HG03175 (cell line): ENCODE data around the gene DPYD.

Experiments used
- ATAC-seq: cut with Tn5 transposase; IDR thresholded peaks from one replicate; pipeline ENCODE4 v1.9.1; 2021; ENCODE audit warnings: mild to moderate bottlenecking, moderate library complexity; ENCODE audit not compliant: unreplicated experiment

The DPYD gene

GRCh38 chr1:97114842-97115241, 806.0 kb downstream of the DPYD start:
- no peak for ATAC-seq

DNA sequence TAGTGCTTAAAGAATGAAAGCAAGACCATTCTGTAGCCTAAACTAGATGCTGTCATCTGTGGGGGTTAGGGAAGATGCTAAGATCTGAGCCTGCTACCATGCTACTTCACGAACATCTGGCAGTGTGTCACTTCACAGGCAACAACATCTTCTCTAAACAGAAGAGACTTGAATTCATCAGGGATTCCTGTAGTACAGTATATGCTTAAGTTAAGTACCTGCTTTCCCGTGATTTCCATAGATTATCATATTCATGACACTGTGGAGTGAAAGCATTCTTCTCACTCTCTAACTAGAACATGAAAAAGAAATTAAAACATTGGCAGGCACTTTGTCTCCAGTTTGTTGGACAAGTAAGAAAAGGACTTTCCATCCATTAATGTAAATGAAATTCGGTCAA, 808.4 kb downstream of the DPYD start:
- ATAC-seq = no peak

- ATAC-seq = no peak
These were observed 812.7 kb downstream of the DPYD start for GRCh38 chr1:97108179-97108578.

DNA sequence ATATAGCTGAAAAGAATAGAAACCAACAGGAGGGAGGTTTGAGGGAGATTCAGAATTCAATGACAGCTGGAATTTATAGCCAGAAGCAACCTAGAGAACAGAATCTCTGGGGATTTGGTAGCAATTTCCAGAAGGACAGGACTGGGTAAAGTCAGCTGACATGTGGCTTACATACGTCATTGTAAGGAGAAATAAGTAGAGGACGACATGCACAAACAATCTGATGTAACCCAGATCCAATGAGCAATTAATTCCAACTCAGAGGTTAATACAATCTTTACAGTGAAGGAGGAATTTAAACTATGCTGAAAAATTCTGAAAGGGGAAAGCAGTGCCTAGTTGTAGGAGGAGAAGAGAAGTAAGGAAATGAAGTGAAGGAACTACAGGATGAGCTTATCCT, 815.3 kb downstream of the DPYD start:
- no peak for ATAC-seq

DNA sequence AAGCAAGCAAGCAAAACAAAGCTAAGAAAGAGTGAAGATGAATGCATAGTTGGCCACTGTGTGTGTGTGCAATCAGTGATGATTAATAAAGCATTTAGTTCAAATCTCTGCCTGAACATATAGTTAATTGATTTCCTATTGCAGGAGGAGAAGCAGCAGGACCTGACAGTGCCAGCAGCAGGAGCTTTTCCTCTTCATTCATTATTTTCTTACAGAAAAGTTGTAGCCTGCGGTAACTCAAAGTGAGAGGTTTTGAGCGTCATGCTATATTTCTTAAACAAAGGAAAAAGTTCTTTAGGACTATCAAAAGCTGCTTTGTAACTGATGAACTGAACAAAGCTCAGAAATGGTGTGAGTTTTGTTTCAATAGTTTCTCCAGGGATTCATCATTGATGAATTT, 819.3 kb downstream of the DPYD start:
- no peak for ATAC-seq

DNA sequence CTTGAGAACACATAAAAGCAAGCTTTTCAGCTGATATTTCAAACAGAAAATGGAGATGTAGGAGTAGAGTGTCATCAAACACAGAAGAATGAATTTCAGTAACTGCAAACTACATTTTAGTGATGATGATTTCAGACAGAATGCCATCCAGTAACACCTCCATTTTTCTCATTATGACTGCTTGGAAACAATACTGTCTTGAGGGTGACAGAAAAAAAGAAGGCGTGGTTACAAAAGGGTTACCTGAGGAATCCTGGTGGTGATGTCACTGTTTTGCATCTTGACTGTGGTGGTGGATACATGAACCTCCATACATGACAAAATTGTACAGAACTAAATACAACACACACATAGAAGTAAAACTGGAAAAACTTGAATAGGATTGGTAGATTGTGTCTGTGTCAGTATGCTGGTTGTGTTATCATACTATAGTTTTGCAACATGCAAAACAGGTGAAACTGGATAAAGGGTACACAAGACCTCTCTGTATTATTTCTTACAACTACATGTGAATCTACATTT, 823.4 kb downstream of the DPYD start:
- ATAC-seq = no peak

DNA sequence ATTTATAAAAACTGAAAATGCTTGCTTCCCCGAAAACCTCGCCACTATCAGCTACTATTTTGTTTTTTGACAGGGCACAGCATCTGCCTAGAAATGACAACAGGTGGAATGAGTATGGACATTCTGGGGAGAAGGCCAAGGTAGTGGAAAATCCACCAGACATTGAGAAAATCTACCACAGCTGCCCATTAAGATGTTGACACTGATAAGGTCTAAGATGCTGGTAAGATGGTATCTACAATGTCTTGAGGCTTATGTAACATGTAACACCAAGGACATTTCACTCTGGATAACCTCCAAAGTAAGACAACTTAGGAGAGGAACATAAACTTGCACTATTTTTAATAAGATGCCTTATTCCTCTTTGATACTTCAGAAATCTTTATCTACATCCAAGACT, 825.1 kb downstream of the DPYD start:
- no peak for ATAC-seq

DNA sequence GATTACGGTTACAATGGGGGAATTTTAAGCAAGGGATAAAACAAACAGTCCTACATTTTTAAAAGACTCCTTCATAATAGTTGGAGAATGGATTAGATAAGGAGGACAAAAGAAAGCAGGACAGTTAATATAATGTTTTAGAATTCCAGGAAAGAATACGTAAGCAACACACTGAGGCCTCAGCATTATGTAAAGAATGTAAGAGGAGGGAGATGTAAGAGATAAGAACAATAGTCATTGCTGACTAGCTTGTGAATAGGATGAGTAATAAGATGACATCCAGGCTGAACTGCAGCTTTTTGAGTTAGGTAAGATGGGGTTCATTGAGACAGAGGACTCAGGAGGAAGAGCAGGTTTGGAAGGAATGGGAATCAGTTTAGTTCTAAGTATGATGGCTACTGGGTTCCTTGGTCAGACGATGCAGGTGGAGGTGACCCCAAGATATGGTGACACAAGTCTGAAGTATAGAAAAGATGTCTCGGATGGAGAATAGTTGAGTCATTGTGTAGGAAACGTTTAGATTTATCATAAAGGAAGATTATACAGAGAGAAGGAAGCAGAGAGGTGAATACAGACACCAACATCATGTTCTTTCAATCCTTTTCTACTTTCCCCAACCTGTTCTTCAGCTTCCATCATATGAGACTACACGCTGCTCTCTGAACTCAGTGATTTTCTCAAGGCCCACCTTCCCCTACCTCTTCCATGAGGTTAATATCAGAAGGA, 826.4 kb downstream of the DPYD start:
- ATAC-seq = no peak

GRCh38 chr1:97093741-97094140, 827.1 kb downstream of the DPYD start:
- no peak for ATAC-seq

- ATAC-seq = no peak
These were observed 828.0 kb downstream of the DPYD start for GRCh38 chr1:97092824-97093223.

- no peak for ATAC-seq
These were observed 829.2 kb downstream of the DPYD start for GRCh38 chr1:97091679-97092078.

GRCh38 chr1:97091263-97091662, 829.6 kb downstream of the DPYD start:
- ATAC-seq = no peak

DNA sequence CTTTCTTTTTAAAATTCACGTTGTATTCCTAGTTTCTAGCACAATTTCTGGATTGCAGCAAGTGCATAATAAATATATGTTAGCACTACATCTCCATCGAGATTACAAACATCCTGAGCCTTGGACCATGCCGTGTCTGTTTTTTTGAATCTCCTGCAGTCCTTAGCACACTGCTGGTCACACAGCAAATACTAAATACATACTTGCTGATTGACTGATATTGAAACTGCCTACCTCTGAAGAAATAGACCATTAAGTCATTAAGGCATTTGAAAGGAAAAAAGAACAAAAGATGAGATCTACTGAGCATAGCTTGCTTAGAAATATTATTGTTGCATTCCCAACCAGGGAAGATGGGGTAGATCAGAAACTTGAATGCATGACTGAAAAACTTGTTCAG, 830.1 kb downstream of the DPYD start:
- ATAC-seq = no peak

DNA sequence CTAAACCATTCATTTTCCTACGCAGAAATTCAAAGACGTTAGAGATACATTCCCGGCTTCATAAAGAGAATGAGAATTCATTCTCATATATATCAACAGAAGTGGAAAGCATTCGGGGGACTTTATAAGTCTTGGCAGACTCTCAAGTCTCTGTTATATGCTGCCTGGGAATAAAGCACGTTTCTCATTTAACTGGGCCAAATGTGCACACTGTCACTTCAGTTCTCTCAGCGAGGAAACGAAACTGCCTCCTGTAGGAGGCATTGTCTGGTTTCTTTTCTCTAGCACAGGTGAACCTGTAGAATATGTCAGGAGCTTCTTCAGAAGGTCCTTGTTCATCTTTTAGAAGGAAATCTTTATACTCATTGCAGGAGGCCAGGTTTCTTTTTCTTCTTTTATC, 831.7 kb downstream of the DPYD start:
- ATAC-seq = no peak

- no peak for ATAC-seq
These were observed 832.4 kb downstream of the DPYD start for GRCh38 chr1:97088391-97088790.

DNA sequence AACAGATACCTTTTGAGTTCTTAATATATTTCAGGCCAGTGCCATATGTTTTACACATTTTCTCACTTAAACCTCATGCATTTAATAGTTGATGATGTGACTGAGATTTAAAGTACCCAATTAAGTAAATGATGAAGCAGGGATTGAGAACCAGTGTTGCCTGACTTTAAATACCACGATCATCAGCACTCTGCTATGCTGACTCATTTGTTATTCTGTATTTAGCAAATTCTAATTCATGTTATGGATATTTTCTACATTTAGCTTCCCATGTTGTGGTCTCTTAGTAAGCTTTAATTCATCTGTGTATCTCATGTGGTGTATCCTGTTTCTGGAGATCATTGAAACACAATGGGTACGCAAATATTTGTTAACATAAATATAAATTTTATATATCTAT, 836.3 kb downstream of the DPYD start:
- ATAC-seq = no peak

- no peak for ATAC-seq
These were observed 838.5 kb downstream of the DPYD start for GRCh38 chr1:97082160-97082848.

DNA sequence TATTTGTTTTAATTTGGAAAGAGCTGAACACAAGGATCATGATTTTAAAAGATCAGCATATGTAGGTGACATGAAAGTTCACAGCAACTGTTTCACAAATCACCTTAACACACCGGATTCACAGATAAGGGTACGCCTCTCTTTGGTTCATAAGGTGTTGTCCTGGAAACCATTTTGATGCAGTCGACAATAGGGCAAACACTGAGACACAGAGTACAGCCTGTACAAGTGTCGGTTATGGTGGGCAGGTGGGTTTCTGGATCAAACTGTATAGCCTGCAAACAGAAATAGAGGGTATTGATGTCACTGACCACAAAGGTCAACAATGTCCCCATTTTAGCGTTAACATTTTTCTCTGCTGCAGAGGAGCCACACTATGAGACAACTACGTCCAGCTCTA, 842.0 kb downstream of the DPYD start:
- no peak for ATAC-seq

DNA sequence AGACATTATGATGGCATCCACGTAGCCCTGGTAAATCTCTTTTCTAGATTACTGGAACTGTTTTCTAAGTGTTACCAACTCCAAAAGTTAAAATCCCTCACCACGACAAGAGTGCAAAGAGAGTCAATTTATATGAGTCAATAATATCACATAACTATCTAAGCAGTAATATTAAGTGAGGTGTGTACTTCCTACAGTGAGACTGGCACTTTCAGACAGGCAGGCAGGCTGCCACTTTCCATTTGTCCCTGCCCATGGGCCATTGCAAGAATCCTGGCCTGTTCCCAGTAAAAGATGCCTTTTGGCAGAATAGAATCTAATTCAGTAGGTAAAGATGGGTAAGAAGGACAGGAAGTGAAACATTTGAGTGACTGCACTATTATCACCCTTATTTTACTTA, 843.6 kb downstream of the DPYD start:
- no peak for ATAC-seq

DNA sequence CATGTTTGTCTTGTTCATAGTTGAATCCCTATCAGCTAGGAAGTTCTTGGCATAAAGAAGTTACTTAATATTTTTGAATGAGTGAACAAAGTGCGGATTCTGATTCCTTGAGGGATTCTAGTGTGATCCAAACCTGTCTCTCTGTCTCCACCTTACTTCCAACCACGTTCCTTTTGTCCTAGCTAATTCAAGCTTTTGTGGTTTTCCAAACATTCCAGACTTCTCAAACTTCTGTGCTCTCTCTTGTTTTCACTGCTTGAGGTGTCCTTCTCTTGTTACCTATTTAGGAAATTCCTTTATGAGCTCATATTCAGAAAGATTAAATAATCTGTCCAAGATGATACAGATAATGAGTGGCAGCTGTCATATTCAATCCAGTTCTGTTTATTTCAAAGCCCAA, 846.1 kb downstream of the DPYD start:
- no peak for ATAC-seq

- ATAC-seq = no peak
These were observed 846.9 kb downstream of the DPYD start for GRCh38 chr1:97073936-97074335.

DNA sequence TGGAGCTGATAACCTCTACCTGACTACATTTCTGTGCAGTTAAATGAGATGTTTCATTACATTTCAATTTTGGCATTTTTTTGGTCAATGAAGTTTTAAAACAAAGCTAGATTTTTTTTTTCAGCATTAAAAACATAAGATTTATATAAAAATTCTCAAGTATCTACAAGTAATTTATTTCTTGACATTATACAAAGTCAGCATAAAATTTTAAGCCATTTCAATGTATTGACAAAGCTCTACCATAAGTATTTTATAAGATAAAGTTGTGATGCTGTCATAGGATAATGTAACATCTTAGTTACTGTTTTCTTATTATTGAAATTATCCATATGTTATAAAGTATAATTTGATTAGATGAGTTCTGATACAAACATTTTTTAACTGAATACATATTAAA, 847.7 kb downstream of the DPYD start:
- ATAC-seq = no peak

- ATAC-seq = no peak
These were observed 849.7 kb downstream of the DPYD start for GRCh38 chr1:97071173-97071572.
